ENCODE data around the gene GVQW3. TPM values are rescaled to one million over a fixed set of nuclear protein-coding genes. Genes with fewer than 3 reads are reported as not detected.

GVQW3 gene
- total and polyA plus RNA-seq, 11 donors, result 0.19 to 2.3 (median 1.0) TPM

DNA sequence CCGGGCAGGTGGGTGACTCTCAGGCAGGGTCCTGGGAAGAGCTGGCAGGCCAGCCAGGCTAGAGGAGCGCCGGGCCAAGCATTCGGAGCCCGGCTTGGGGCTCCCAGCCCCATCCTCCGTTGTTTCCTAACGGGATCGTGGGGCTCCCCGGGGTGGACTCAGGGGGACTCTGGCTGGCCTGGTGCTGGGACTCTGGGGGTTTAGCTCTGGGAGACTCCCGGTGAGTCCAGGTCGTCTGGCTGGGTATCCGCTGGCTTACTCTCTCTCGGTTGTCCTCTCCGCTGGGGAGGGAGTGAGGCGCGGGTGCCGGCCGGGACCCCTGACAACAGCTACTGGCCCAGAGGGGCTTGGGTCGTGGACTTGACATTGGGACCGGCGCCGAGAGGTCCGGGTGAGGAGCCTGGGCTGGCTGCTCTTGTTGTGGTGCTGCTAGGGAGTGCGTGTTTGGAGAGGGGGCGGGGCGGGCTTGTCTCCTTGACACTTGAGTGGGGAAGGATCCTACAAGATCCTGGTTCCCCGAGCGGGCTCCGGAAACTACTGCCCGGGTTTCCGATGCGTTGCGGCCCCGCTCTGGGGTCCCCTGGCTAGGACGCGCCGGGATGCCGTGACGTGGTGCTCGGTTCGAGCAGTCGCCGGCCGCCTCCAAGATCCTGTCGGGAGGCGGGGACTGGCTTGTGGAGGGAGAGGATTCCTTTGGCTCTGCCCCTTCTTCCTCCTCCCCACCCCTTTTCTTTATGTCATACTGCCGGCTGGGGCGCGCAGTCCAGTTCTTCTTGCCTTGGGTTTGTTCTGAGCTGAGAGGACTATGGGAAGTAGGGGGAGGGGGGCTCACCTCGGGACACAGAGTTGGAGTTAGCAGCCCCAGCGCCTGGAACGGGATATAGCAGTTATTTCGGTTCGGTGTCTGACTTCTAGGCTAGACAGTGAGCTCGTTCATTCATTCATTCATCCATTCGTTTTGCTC lies 64.3 kb downstream of the GVQW3 start:
- 0 to 1% (median 0%) methylated on average over 41 to 56 of the region's 56 CpGs for WGBS, 4 donors
- no peaks in the 10 kb centered on the region for H3K9me3 ChIP-seq
- intact Hi-C loops (cut with DNase I), result loop anchor here in 5 of 10 donors (2.0 to 10.0 kb wide), 4 partner anchors 65 to 238 kb away; partner anchors contain the start of genes GVQW3 (in 2 of the 5), THAP12 (in 2 of the 5) and WNT11 (in 1 of the 5)

DNA sequence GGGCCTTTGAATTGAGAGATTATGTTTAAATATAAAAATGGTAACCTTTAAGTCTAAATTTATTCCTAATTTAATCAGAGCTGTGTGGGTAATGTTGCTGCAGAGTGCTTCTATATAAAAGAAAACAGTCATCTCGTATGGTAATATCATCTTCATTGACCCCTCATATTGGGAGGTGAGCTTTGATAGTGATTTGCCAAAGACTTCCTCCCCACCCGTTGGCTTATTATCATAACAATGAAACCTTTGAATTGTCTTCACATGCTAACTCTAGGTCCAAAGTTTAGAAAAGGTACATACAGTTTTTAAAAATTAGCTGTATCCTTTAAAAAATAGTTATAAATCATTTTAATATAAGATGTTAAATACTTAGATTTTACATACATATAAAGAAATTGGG lies 67.4 kb downstream of the GVQW3 start:
- Histone ChIP-seq H3K36me3 (peaks cover 0 to 69% (median 61%) of the 10 kb centered on the region in 9 donors), H3K9me3 (no peaks in the 10 kb centered on the region), H3K4me1 (peaks cover 0 to 19% (median 11%) of the 10 kb centered on the region in 12 donors), H3K27me3 (no peaks in the 10 kb centered on the region), H3K27ac (no peak overlapping the region), H3K4me3 (no peak overlapping the region)
- WGBS, 4 donors, result 36 to 50% (median 43%) methylated on average over 2 of the region's 2 CpGs
- DNase-seq, result no peak
- intact Hi-C loops (cut with DNase I), result loop anchor here in 4 of 10 donors (5.0 to 10.0 kb wide), 3 partner anchors 214 to 241 kb away; partner anchors contain the start of gene WNT11 (in 1 of the 4)
- no peak for ATAC-seq
- TF ChIP-seq POLR2A (IDR thresholded peaks at IDR 0.05), result no peak
- TF ChIP-seq, protein P1, sequence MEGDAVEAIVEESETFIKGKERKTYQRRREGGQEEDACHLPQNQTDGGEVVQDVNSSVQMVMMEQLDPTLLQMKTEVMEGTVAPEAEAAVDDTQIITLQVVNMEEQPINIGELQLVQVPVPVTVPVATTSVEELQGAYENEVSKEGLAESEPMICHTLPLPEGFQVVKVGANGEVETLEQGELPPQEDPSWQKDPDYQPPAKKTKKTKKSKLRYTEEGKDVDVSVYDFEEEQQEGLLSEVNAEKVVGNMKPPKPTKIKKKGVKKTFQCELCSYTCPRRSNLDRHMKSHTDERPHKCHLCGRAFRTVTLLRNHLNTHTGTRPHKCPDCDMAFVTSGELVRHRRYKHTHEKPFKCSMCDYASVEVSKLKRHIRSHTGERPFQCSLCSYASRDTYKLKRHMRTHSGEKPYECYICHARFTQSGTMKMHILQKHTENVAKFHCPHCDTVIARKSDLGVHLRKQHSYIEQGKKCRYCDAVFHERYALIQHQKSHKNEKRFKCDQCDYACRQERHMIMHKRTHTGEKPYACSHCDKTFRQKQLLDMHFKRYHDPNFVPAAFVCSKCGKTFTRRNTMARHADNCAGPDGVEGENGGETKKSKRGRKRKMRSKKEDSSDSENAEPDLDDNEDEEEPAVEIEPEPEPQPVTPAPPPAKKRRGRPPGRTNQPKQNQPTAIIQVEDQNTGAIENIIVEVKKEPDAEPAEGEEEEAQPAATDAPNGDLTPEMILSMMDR (IDR thresholded peaks at IDR 0.05), result no peak

More for the DNA sequence above, 64.3 kb downstream of the GVQW3 start:
- no peaks in the 10 kb centered on the region for H3K27me3 ChIP-seq
- H3K27ac ChIP-seq, result peak overlapping the region; percentile 83 to 98 (median 92)
- TF ChIP-seq, protein P1 (IDR thresholded peaks at IDR 0.05), result peak in 3 of 12 donors; percentile 6 to 25 (median 13)
- TF ChIP-seq POLR2A (IDR thresholded peaks at IDR 0.05), result peak in 1 of 2 donors; percentile 43
- peak overlapping the region; percentile 71 to 100 (median 94) for H3K4me3 ChIP-seq
- H3K4me1 ChIP-seq, result peaks cover 0 to 28% (median 14%) of the 10 kb centered on the region in 12 donors
- peak; percentile 78 to 86 (median 80) for DNase-seq
- peak; percentile 26 to 73 (median 69) for ATAC-seq
- peaks cover 0 to 40% (median 34%) of the 10 kb centered on the region in 9 donors for H3K36me3 ChIP-seq

DNA sequence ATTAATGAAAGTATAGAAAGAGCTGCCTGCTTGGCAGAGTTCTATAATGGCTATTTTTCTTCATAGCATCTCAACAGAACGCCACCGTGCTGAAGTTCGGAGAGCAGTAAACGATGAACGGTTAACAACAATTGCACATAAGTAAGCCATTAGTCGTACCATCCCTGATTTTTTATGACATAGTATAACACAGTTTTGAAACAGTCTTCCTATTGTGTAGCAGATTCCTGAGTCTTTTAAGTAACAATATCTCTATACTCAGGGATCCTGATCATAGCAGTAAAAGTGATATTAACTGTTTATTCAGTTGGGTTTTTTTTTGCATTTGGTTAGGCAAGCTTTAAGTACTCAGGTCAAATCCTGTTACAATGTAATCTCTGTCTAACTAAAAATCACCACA lies 72.1 kb downstream of the GVQW3 start:
- intact Hi-C loops (cut with DNase I), result loop anchor here in 1 of 10 donors (5.0 kb wide), 1 partner anchor 224 kb away; no protein-coding TSS in a partner anchor
- DNase-seq (no peak), ATAC-seq (no peak)
- Histone ChIP-seq H3K4me3 (no peak overlapping the region), H3K9me3 (no peaks in the 10 kb centered on the region), H3K27me3 (no peaks in the 10 kb centered on the region), H3K36me3 (peaks cover 0 to 97% (median 85%) of the 10 kb centered on the region in 9 donors), H3K27ac (no peak overlapping the region), H3K4me1 (no peaks in the 10 kb centered on the region)
- WGBS, 4 donors, result 91 to 93% (median 92%) methylated on average over 6 of the region's 6 CpGs
- TF ChIP-seq, protein P1 (IDR thresholded peaks at IDR 0.05), result no peak
- TF ChIP-seq POLR2A (IDR thresholded peaks at IDR 0.05), result no peak

DNA sequence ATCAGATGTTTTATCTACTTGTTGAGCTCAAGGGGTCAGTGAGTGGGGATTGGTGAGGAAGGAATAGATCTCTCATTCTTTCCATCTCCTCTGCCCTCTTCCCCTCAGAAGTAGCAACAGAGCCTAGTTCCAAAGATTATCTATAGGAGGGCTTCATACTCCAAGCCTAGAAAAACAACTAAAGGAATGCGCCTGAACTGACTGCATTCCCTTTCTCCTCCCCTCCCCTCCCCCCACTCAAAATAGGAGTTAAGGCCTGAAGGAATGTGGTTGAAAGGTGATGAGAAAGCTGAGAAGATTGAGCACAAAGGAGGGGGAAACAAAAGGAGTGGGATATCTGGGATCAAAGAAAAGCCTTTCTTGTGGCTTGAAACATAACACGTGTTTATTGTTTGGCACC lies 74.2 kb downstream of the GVQW3 start:
- H3K27me3 ChIP-seq, result no peaks in the 10 kb centered on the region
- WGBS, 4 donors, result 62 to 69% (median 66%) methylated on average over 2 of the region's 2 CpGs
- ATAC-seq, result no peak
- no peaks in the 10 kb centered on the region for H3K9me3 ChIP-seq
- peaks cover 0 to 8% (median 0%) of the 10 kb centered on the region in 12 donors for H3K4me1 ChIP-seq
- TF ChIP-seq POLR2A (IDR thresholded peaks at IDR 0.05), result no peak
- TF ChIP-seq, protein P1 (IDR thresholded peaks at IDR 0.05), result no peak
- H3K27ac ChIP-seq, result no peak overlapping the region
- H3K36me3 ChIP-seq, result peaks cover 0 to 97% (median 84%) of the 10 kb centered on the region in 9 donors
- DNase-seq, result no peak
- intact Hi-C loops (cut with DNase I), result no loop called here
- no peak overlapping the region for H3K4me3 ChIP-seq

Data from heart left ventricle (tissue), 16 donors.